OCI-LY7 (cell line): ENCODE data around the gene FOXE3.

Source experiments
- CTCF ChIP-seq: fragments of 200-600 bp; sonication (generic); conservative IDR thresholded peaks from 2 replicates; pipeline ENCODE4 v1.5.1; 2014; ENCODE audit warnings: mild to moderate bottlenecking, antibody characterized with exemption, low read length, moderate library complexity, mixed read lengths
- EZH2phosphoT487 ChIP-seq: fragments of 200-600 bp; sonication (generic); IDR thresholded peaks from 2 replicates; pipeline ENCODE4 v1.6.1; 2018; ENCODE audit warnings: low read depth, borderline replicate concordance, mild to moderate bottlenecking, mixed run types, antibody characterized with exemption, low read length, moderate library complexity, mixed read lengths

GRCh38 chr1:47435506-47436303 is 19.6 kb downstream of the FOXE3 start:
- TF ChIP-seq CTCF: no peak
- no peak for TF ChIP-seq EZH2phosphoT487
